ENCODE measurements around the gene TERC.
"Not testable (repeated sequence)": the region's sequence is repeated elsewhere in the genome, so short reads cannot be mapped to it uniquely, and the experiment has no call there.

Gene TERC

GRCh38 chr3:169771497-169772304 lies 6.8 kb upstream of the TERC start:
- peak; percentile 97 for DNase-seq

- DNase-seq = peak; percentile 28
These were observed 4.7 kb upstream of the TERC start, which contains the start of gene ACTRT3 for GRCh38 chr3:169769287-169770181. TSS of gene ACTRT3 (minus strand) at chr3:169769561. CDS start at chr3:169769520, 41 bp downstream.

GRCh38 chr3:169764312-169764881 lies 463 bp downstream of the TERC start:
- no peak for DNase-seq

GRCh38 chr3:169760479-169760878 lies 4.4 kb downstream of the TERC start:
- no peak for DNase-seq

- no peak for DNase-seq
These were observed 5.6 kb downstream of the TERC start for GRCh38 chr3:169759256-169759655.

GRCh38 chr3:169758359-169758994 lies 6.4 kb downstream of the TERC start:
- no peak for DNase-seq

GRCh38 chr3:169755488-169755887 lies 9.4 kb downstream of the TERC start:
- no peak for DNase-seq

GRCh38 chr3:169754711-169755110 lies 10.1 kb downstream of the TERC start:
- no peak for DNase-seq

- DNase-seq = no peak
These were observed 13.0 kb downstream of the TERC start for GRCh38 chr3:169751875-169752274.

GRCh38 chr3:169750665-169751064 lies 14.2 kb downstream of the TERC start:
- no peak for DNase-seq

GRCh38 chr3:169748670-169749069 lies 16.2 kb downstream of the TERC start:
- DNase-seq = no peak

- DNase-seq = no peak
These were observed 17.9 kb downstream of the TERC start for GRCh38 chr3:169746924-169747323.

- no peak for DNase-seq
These were observed 20.4 kb downstream of the TERC start for GRCh38 chr3:169744366-169745054.

GRCh38 chr3:169739067-169739466 lies 25.8 kb downstream of the TERC start:
- DNase-seq = no peak

- DNase-seq = not testable (repeated sequence)
These were observed 33.0 kb downstream of the TERC start for GRCh38 chr3:169731857-169732256.

GRCh38 chr3:169722724-169723123 lies 42.1 kb downstream of the TERC start:
- DNase-seq = no peak

- not testable (repeated sequence) for DNase-seq
These were observed 46.4 kb downstream of the TERC start for GRCh38 chr3:169718415-169718814.

Measured in NCI-H1694 treated with DMSO at 0.1 percent for 48 hours (cell line).